ENCODE measurements around the gene MAN1C1. TPM values are rescaled to one million over a fixed set of nuclear protein-coding genes. Genes with fewer than 3 reads are reported as not detected.

MAN1C1 gene
- total and polyA plus RNA-seq, 2 donors (not counting 1 experiment from before 2014, with no cell fraction given): 0.31 to 0.89 TPM

DNA sequence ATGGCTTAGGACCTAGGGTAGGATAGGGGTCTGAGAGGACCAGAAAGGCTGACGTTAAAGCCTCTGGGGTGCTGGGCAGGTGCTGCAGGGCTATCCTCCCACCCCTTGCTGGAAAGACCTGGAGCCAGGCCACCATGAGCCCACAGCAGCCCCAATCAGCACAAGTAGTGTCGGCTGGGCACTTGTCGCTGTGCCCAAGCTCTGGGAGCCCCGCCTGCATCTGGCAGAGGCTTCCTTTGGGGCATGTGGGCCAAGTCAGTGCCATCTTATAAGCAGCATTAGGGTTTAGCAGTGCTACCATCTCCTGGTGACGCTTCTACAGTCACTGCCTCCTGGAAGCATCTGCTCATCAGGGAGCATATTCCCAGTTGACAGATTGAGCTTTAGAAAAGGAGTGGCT is 31.3 kb downstream of the MAN1C1 start:
- CTCF ChIA-PET: no interaction called here
- Histone ChIP-seq H3K9ac (ENCODE audit: low read length) (no peak overlapping the region), H3K9me3 (ENCODE audit: control extremely low read depth in 1 of 3, control insufficient read depth in 2 of 3, insufficient read depth in 1 of 3, low read length in 2 of 3) (no peaks in the 10 kb centered on the region), H3K4me1 (ENCODE audit: control insufficient read depth in 2 of 2, insufficient read depth in 2 of 2, low read length in 2 of 2) (peaks cover 1 to 4% of the 10 kb centered on the region in 2 donors), H3K36me3 (replicated peaks in 1 of 2; ENCODE audit: control extremely low read depth in 1 of 2, control insufficient read depth in 1 of 2, extremely low read depth in 1 of 2, insufficient read depth in 2 of 2, low read length in 1 of 2) (no peaks in the 10 kb centered on the region), H3K4me2 (replicated peaks; ENCODE audit: low read depth, low read length, poor library complexity, severe bottlenecking) (no peak overlapping the region), H3K27me3 (replicated peaks in 1 of 4; ENCODE audit: control extremely low read depth in 1 of 4, control insufficient read depth in 3 of 4, insufficient read depth in 4 of 4, low read length in 3 of 4) (peaks cover 0 to 15% (median 8%) of the 10 kb centered on the region in 4 experiments), H3K4me3 (ENCODE audit: control extremely low read depth in 1 of 5, extremely low read depth in 1 of 5, insufficient read depth in 1 of 5, low read depth in 2 of 5, low read length in 4 of 5) (no peak overlapping the region), H2AFZ (ENCODE audit: insufficient read depth, low read depth, low read length, poor library complexity, severe bottlenecking) (no peak overlapping the region), H4K20me1 (ENCODE audit: control insufficient read depth, insufficient read depth, low read length, poor library complexity, severe bottlenecking) (no peaks in the 10 kb centered on the region), H3K79me2 (ENCODE audit: control insufficient read depth, insufficient read depth, low read length) (no peaks in the 10 kb centered on the region), H3K27ac (ENCODE audit: low read length in 2 of 2) (no peak overlapping the region)
- H3K27ac Mint-ChIP-seq: no peak overlapping the region
- DNase-seq: no peak
- no peak overlapping the region for H3K4me3 Mint-ChIP-seq
- intact Hi-C loops (cut with micrococcal nuclease): no loop called here
- H3K9me3 Mint-ChIP-seq (ENCODE audit: insufficient read depth): no peaks in the 10 kb centered on the region
- WGBS (ENCODE audit: insufficient coverage): 95% methylated on average over 5 of the region's 5 CpGs
- no peak for ATAC-seq (ENCODE audit: low read depth)
- H3K27me3 Mint-ChIP-seq: peaks cover 30% of the 10 kb centered on the region
- H3K4me1 Mint-ChIP-seq: peaks cover 6% of the 10 kb centered on the region
- TF ChIP-seq, protein P1, sequence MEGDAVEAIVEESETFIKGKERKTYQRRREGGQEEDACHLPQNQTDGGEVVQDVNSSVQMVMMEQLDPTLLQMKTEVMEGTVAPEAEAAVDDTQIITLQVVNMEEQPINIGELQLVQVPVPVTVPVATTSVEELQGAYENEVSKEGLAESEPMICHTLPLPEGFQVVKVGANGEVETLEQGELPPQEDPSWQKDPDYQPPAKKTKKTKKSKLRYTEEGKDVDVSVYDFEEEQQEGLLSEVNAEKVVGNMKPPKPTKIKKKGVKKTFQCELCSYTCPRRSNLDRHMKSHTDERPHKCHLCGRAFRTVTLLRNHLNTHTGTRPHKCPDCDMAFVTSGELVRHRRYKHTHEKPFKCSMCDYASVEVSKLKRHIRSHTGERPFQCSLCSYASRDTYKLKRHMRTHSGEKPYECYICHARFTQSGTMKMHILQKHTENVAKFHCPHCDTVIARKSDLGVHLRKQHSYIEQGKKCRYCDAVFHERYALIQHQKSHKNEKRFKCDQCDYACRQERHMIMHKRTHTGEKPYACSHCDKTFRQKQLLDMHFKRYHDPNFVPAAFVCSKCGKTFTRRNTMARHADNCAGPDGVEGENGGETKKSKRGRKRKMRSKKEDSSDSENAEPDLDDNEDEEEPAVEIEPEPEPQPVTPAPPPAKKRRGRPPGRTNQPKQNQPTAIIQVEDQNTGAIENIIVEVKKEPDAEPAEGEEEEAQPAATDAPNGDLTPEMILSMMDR (IDR thresholded peaks at IDR 0.05): no peak
- no peak for TF ChIP-seq EZH2 (IDR thresholded peaks at IDR 0.05; ENCODE audit: borderline replicate concordance, insufficient read depth, low read depth, low read length, poor library complexity, severe bottlenecking)
- POLR2A ChIA-PET: no interaction called here

DNA sequence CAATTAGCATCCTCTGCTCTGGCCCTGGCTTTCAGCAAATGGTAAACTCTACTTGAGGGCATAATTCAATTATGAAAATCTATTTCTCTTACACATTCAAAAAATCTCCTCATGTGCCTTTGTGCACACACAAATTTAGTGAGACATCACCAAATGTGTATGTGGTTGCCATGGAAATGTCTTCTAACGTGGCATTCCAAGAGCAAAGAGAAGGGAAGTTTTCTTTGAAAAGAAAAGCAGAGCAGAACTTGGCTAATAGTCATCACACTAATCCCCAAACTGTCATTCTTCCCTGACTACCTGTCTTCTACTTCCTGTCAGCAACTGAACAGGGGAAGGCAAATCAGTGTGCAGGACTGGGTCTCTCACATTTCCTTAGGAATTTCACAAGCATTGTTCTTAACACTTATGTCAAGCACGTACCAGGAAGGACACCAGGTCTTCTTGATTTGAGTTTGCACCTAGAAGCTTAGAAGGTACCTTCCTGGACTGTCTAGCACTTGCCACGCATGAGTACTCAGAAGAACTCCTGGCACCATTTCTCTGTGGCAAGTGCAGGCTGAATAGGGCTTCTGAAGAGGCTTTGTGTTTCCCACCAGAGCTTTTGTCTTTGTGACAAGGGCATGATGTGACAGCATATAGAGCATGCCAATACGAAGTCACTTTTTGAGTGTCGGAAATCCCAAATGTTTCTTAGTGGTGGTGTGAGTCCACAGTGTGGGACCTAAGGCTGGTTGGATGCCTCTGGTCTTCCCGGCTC is 32.3 kb downstream of the MAN1C1 start:
- no peak for DNase-seq
- H3K27ac ChIP-seq (ENCODE audit: low read length in 2 of 2): no peak overlapping the region
- no peak overlapping the region for H2AFZ ChIP-seq (ENCODE audit: insufficient read depth, low read depth, low read length, poor library complexity, severe bottlenecking)
- H3K4me1 Mint-ChIP-seq: peaks cover 2% of the 10 kb centered on the region
- H3K27me3 ChIP-seq (replicated peaks in 1 of 4; ENCODE audit: control extremely low read depth in 1 of 4, control insufficient read depth in 3 of 4, insufficient read depth in 4 of 4, low read length in 3 of 4): peaks cover 0 to 15% (median 5%) of the 10 kb centered on the region in 4 experiments
- H3K27ac Mint-ChIP-seq: no peak overlapping the region
- no peaks in the 10 kb centered on the region for H4K20me1 ChIP-seq (ENCODE audit: control insufficient read depth, insufficient read depth, low read length, poor library complexity, severe bottlenecking)
- TF ChIP-seq, protein P1 (IDR thresholded peaks at IDR 0.05): no peak
- no peak for TF ChIP-seq EZH2 (IDR thresholded peaks at IDR 0.05; ENCODE audit: borderline replicate concordance, insufficient read depth, low read depth, low read length, poor library complexity, severe bottlenecking)
- H3K27me3 Mint-ChIP-seq: peaks cover 31% of the 10 kb centered on the region
- H3K79me2 ChIP-seq (ENCODE audit: control insufficient read depth, insufficient read depth, low read length): no peaks in the 10 kb centered on the region
- CTCF ChIA-PET: no interaction called here
- intact Hi-C loops (cut with micrococcal nuclease): no loop called here
- ATAC-seq (ENCODE audit: low read depth): no peak
- H3K4me3 Mint-ChIP-seq: no peak overlapping the region
- H3K4me3 ChIP-seq (ENCODE audit: control extremely low read depth in 1 of 5, extremely low read depth in 1 of 5, insufficient read depth in 1 of 5, low read depth in 2 of 5, low read length in 4 of 5): no peak overlapping the region
- no peaks in the 10 kb centered on the region for H3K9me3 Mint-ChIP-seq (ENCODE audit: insufficient read depth)
- H3K9ac ChIP-seq (ENCODE audit: low read length): no peak overlapping the region
- WGBS (ENCODE audit: insufficient coverage): 95% methylated on average over 4 of the region's 6 CpGs
- no peaks in the 10 kb centered on the region for H3K4me1 ChIP-seq (ENCODE audit: control insufficient read depth in 2 of 2, insufficient read depth in 2 of 2, low read length in 2 of 2)
- H3K36me3 ChIP-seq (replicated peaks in 1 of 2; ENCODE audit: control extremely low read depth in 1 of 2, control insufficient read depth in 1 of 2, extremely low read depth in 1 of 2, insufficient read depth in 2 of 2, low read length in 1 of 2): no peaks in the 10 kb centered on the region
- no peaks in the 10 kb centered on the region for H3K9me3 ChIP-seq (ENCODE audit: control extremely low read depth in 1 of 3, control insufficient read depth in 2 of 3, insufficient read depth in 1 of 3, low read length in 2 of 3)
- no peak overlapping the region for H3K4me2 ChIP-seq (replicated peaks; ENCODE audit: low read depth, low read length, poor library complexity, severe bottlenecking)
- POLR2A ChIA-PET: no interaction called here
